Mesenchymal stem cell (in vitro differentiated cells and primary cell): ENCODE data around the gene CD34.

Source experiments
- DNase-seq: peaks from one replicate; pipeline ENCODE4 v3.0.0-alpha.2; 2013
- H2AFZ ChIP-seq: one replicate; pipeline ENCODE4 v1.6.1; 2013; ENCODE audit warnings: low read depth, mild to moderate bottlenecking, control low read depth, inconsistent platforms, low read length, moderate library complexity
- H2AK5ac ChIP-seq: 2 replicates; pipeline ENCODE4 v1.6.1; 2013; ENCODE audit warnings: low read length, moderate library complexity, mild to moderate bottlenecking, inconsistent platforms; ENCODE audit not compliant: severe bottlenecking
- H2BK120ac ChIP-seq: one replicate; pipeline ENCODE4 v1.6.1; 2013; ENCODE audit warnings: low read depth, mild to moderate bottlenecking, inconsistent platforms, low read length, moderate library complexity
- H2BK12ac ChIP-seq, 2 experiments: one replicate each; pipeline ENCODE4 v1.6.1; 2013; ENCODE audit warnings: inconsistent platforms in 2 of 2, low read length in 2 of 2, mild to moderate bottlenecking in 2 of 2, moderate library complexity in 2 of 2, control low read depth in 1 of 2
- H2BK15ac ChIP-seq: one replicate; pipeline ENCODE4 v1.6.1; 2013; ENCODE audit warnings: mild to moderate bottlenecking, low read depth, inconsistent platforms; ENCODE audit not compliant: poor library complexity, severe bottlenecking
- H2BK5ac ChIP-seq: 2 replicates; pipeline ENCODE4 v1.6.1; 2013; ENCODE audit warnings: low read depth, mild to moderate bottlenecking, low read length, control low read depth, inconsistent platforms; ENCODE audit not compliant: poor library complexity, severe bottlenecking
- H3K14ac ChIP-seq, 2 experiments: one replicate each; pipeline ENCODE4 v1.6.1; 2013; ENCODE audit warnings: inconsistent platforms in 2 of 2, low read length in 2 of 2, control low read depth in 1 of 2, mild to moderate bottlenecking in 1 of 2, moderate library complexity in 1 of 2
- H3K18ac ChIP-seq, 2 experiments: one replicate each; pipeline ENCODE4 v1.6.1; 2013; ENCODE audit warnings: inconsistent platforms in 2 of 2, low read length in 2 of 2, control low read depth in 1 of 2, low read depth in 1 of 2, mild to moderate bottlenecking in 1 of 2
- H3K23ac ChIP-seq, 2 experiments: one replicate each; pipeline ENCODE4 v1.6.1; 2013; ENCODE audit warnings: inconsistent platforms in 2 of 2, low read length in 2 of 2, mild to moderate bottlenecking in 2 of 2, moderate library complexity in 2 of 2, control low read depth in 1 of 2
- H3K27ac ChIP-seq: 2 replicates; pipeline ENCODE4 v1.5.1; 2013; ENCODE audit warnings: mild to moderate bottlenecking, moderate library complexity, low read length, control low read depth, inconsistent platforms; ENCODE audit not compliant: poor library complexity, severe bottlenecking
- H3K27me3 ChIP-seq, 2 experiments: 2 replicates each; pipeline versions ENCODE4 v1.6.1 to v1.7.0; 2013; ENCODE audit warnings: low read length in 2 of 2, mild to moderate bottlenecking in 2 of 2, moderate library complexity in 2 of 2, control low read depth in 1 of 2, inconsistent platforms in 1 of 2; ENCODE audit not compliant: control insufficient read depth in 1 of 2, insufficient read depth in 1 of 2
- H3K36me3 ChIP-seq, 2 experiments: 2 replicates each; pipeline versions ENCODE4 v1.6.1 to v1.7.0; 2013; ENCODE audit warnings: low read length in 2 of 2, control low read depth in 1 of 2, inconsistent platforms in 1 of 2, low read depth in 1 of 2, mild to moderate bottlenecking in 1 of 2; ENCODE audit not compliant: insufficient read depth in 2 of 2, control insufficient read depth in 1 of 2
- H3K4ac ChIP-seq, 2 experiments: one replicate each; pipeline ENCODE4 v1.6.1; 2013; ENCODE audit warnings: inconsistent platforms in 2 of 2, low read length in 2 of 2, mild to moderate bottlenecking in 2 of 2, moderate library complexity in 2 of 2, control low read depth in 1 of 2, low read depth in 1 of 2
- H3K4me1 ChIP-seq: 2 replicates; pipeline ENCODE4 v1.6.1; 2013; ENCODE audit warnings: low read depth, low read length, control low read depth; ENCODE audit not compliant: control insufficient read depth, insufficient read depth
- H3K4me2 ChIP-seq: 2 replicates; pipeline ENCODE4 v1.6.1; 2013; ENCODE audit warnings: low read length, mild to moderate bottlenecking, inconsistent platforms; ENCODE audit not compliant: poor library complexity, severe bottlenecking
- H3K4me3 ChIP-seq, 2 experiments: 2 replicates each; pipeline versions ENCODE4 v1.5.1 to v1.7.0; 2013; ENCODE audit warnings: low read length in 2 of 2, mild to moderate bottlenecking in 2 of 2, control low read depth in 1 of 2, low read depth in 1 of 2; ENCODE audit not compliant: insufficient read depth in 1 of 2
- H3K79me1 ChIP-seq: replicated peaks from 2 replicates; pipeline ENCODE4 v1.6.1; 2013; ENCODE audit warnings: mild to moderate bottlenecking, control low read depth, low read length, inconsistent platforms; ENCODE audit not compliant: poor library complexity, severe bottlenecking
- H3K9ac ChIP-seq: 2 replicates; pipeline ENCODE4 v1.7.0; 2013; ENCODE audit warnings: mild to moderate bottlenecking, low read length, moderate library complexity
- H3K9me3 ChIP-seq: 2 replicates; pipeline ENCODE4 v1.7.0; 2013; ENCODE audit warnings: mild to moderate bottlenecking, low read length; ENCODE audit not compliant: control insufficient read depth
- H4K8ac ChIP-seq: one replicate; pipeline ENCODE4 v1.6.1; 2013; ENCODE audit warnings: inconsistent platforms, mild to moderate bottlenecking, low read length, moderate library complexity
- H4K91ac ChIP-seq: one replicate; pipeline ENCODE4 v1.6.1; 2013; ENCODE audit warnings: mild to moderate bottlenecking, low read length, inconsistent platforms
- WGBS: methylation state at CpG from one replicate; pipeline ENCODE4 v1.1.7; 2013; ENCODE audit warnings: mixed read lengths; 5-methylcytosine and 5-hydroxymethylcytosine counted together

Gene CD34

DNA sequence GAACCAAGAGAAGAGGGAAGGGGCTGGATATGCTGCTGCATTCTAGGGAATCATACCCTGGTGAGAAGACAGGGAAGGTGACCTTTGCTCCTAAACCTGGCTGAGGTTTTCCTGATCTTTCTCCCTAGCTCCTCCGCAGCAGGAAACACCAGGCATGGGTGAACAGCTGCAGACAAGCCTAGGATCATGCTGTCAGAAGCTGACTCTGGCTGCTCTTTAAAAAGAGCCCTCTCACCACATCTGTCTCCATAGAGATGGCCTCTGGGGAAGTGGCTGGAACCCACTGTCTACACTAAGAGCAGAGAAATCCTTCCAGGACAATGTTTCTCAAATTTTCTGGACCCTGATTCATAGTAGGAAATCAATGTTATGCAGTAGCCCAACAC is 57.6 kb downstream of the CD34 start:
- Histone ChIP-seq H3K36me3 (no peaks in the 10 kb centered on the region), H3K79me1 (peaks cover 18% of the 10 kb centered on the region), H3K14ac (peak overlapping the region in 1 of 2 experiments; percentile 79), H2BK5ac (no peak overlapping the region), H2AFZ (no peak overlapping the region), H3K27ac (no peak overlapping the region), H3K9me3 (no peaks in the 10 kb centered on the region), H3K27me3 (no peaks in the 10 kb centered on the region), H2BK120ac (no peak overlapping the region), H3K4me2 (no peak overlapping the region), H3K4me1 (peaks cover 1% of the 10 kb centered on the region), H2BK12ac (peak overlapping the region in 1 of 2 experiments; percentile 58), H3K9ac (peak overlapping the region; percentile 24), H4K8ac (no peak overlapping the region), H3K4ac (no peak overlapping the region), H3K4me3 (no peak overlapping the region), H3K23ac (no peak overlapping the region), H2AK5ac (no peak overlapping the region), H4K91ac (no peak overlapping the region), H2BK15ac (no peak overlapping the region), H3K18ac (no peak overlapping the region)
- WGBS = 47% methylated on average over 1 of the region's 1 CpG
- no peak for DNase-seq

DNA sequence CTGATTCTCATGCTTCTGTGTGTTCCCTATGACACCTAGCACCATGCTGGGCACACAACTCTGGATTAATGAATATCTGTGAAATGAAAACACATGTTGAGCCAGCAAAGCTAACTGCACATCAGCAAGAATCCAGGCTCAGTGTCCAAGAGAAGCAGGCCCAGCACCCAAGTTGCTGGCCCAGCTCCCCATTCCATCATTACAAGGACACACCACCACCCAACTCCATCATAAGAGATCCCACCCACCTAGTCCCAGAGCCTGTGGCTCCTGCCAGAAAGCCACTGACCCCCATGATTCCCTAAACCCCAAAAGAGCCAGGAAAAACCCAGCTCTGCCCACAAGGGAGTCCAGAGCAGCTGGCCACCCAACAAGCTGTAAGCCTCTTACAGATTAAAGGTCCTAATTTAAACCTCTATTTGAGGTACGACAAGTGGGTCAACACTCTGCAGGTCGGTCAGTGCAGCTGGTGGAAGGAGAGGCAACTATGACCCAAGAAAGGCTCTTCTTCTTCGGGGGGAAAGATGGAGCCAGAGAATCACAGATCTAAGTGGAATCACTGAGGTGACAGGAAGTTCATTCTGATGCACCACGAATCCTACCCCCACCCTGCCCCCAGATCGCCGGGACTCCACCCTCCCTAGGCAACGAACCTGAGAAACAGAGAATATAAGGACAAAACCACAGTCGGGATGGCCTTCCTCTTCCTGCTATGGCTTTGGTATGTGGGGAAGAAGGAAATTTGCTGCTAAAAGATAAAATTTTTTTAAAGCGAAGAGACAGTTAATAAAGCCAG is 58.2 kb downstream of the CD34 start:
- Histone ChIP-seq H2AFZ (no peak overlapping the region), H3K9me3 (no peaks in the 10 kb centered on the region), H3K14ac (no peak overlapping the region), H4K91ac (no peak overlapping the region), H2BK5ac (no peak overlapping the region), H2BK12ac (no peak overlapping the region), H3K36me3 (no peaks in the 10 kb centered on the region), H3K27ac (no peak overlapping the region), H3K4me2 (no peak overlapping the region), H2BK15ac (no peak overlapping the region), H3K27me3 (no peaks in the 10 kb centered on the region), H3K18ac (no peak overlapping the region), H3K4me1 (peaks cover 5% of the 10 kb centered on the region), H3K79me1 (peaks cover 20% of the 10 kb centered on the region), H3K9ac (peak overlapping the region; percentile 24), H2BK120ac (no peak overlapping the region), H2AK5ac (no peak overlapping the region), H3K4me3 (no peak overlapping the region), H3K23ac (no peak overlapping the region), H3K4ac (no peak overlapping the region), H4K8ac (no peak overlapping the region)
- 89% methylated on average over 9 of the region's 9 CpGs for WGBS
- no peak for DNase-seq

DNA sequence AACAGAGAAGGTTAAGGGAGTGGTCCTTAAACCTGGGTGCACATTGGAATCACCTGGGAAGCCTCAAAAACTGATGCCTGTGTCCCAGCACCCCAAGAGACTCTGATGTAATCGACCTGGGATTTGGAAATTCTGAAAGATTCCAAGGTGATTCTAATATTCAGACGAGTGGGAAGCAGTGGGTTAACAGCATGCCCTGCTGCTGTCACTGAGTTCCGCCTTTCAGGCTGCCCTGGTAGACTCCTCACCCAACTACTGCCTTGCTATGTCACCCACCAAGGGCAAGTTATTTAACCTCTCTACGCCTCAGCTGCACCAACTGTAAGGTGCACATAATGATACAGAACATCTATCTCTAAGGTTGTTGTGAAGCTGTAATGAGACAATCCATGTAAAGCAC is 59.2 kb downstream of the CD34 start:
- H4K8ac ChIP-seq = no peak overlapping the region
- H2AK5ac ChIP-seq = no peak overlapping the region
- H2BK120ac ChIP-seq = no peak overlapping the region
- H4K91ac ChIP-seq = no peak overlapping the region
- no peak overlapping the region for H2BK15ac ChIP-seq
- H2BK12ac ChIP-seq = peak overlapping the region in 1 of 2 experiments; percentile 6
- no peak overlapping the region for H3K14ac ChIP-seq
- no peaks in the 10 kb centered on the region for H3K9me3 ChIP-seq
- peaks cover 20% of the 10 kb centered on the region for H3K79me1 ChIP-seq
- no peak for DNase-seq
- H3K23ac ChIP-seq = no peak overlapping the region
- 81% methylated on average over 3 of the region's 4 CpGs for WGBS
- H3K27ac ChIP-seq = no peak overlapping the region
- peaks cover 5% of the 10 kb centered on the region for H3K4me1 ChIP-seq
- H3K27me3 ChIP-seq = no peaks in the 10 kb centered on the region
- H3K4ac ChIP-seq = no peak overlapping the region
- no peak overlapping the region for H3K9ac ChIP-seq
- H3K4me3 ChIP-seq = no peak overlapping the region
- H3K18ac ChIP-seq = no peak overlapping the region
- no peaks in the 10 kb centered on the region for H3K36me3 ChIP-seq
- no peak overlapping the region for H2BK5ac ChIP-seq
- no peak overlapping the region for H2AFZ ChIP-seq
- no peak overlapping the region for H3K4me2 ChIP-seq

DNA sequence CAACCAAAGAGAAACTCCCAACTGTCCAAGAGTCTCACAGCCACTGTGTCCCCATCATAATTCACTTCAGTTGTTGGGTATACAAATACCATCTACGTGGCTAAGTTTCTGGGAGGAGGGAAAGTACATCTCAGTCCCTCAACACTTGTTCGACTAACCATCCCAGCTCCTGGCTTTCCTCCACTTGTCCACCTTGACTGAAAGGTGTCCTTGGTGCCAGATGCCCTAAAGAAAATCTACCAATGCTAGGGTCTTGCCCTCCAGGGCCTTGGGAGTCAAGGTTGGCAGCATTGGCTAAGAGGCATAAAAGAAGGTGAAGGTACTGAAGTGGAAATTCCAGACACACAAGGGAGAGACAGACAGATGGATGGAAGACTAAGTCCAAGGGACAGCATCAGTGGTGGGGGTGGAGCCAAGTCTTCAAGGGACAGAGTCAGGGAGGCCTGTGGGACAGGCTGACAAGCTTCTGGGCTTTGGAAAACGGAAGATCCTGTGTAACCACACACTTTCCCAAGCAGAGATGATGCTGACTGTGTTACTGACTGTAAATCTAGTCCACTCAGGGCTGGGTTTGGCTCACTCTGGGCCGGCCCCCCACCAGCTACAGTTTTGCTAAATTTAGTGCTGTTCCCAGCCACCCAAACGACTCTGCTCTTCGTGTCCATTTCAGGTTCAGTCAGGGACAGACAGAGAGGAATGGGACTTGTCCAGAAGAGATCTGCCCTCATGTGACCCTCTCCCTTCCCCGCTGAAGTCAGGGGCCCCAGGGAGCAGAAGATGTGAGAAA is 60.1 kb downstream of the CD34 start:
- H3K23ac ChIP-seq = no peak overlapping the region
- WGBS = 91% methylated on average over 5 of the region's 7 CpGs
- H3K79me1 ChIP-seq = peaks cover 19% of the 10 kb centered on the region
- no peak for DNase-seq
- no peak overlapping the region for H2BK15ac ChIP-seq
- no peak overlapping the region for H4K8ac ChIP-seq
- no peak overlapping the region for H3K4ac ChIP-seq
- peak overlapping the region in 1 of 2 experiments; percentile 10 for H2BK12ac ChIP-seq
- H3K27me3 ChIP-seq = no peaks in the 10 kb centered on the region
- no peaks in the 10 kb centered on the region for H3K36me3 ChIP-seq
- H3K4me3 ChIP-seq = no peak overlapping the region
- no peak overlapping the region for H2BK5ac ChIP-seq
- no peak overlapping the region for H3K27ac ChIP-seq
- H3K9ac ChIP-seq = no peak overlapping the region
- peak overlapping the region in 1 of 2 experiments; percentile 18 for H3K18ac ChIP-seq
- H2AK5ac ChIP-seq = no peak overlapping the region
- no peaks in the 10 kb centered on the region for H3K9me3 ChIP-seq
- H4K91ac ChIP-seq = no peak overlapping the region
- no peak overlapping the region for H3K4me2 ChIP-seq
- H2AFZ ChIP-seq = no peak overlapping the region
- no peak overlapping the region for H2BK120ac ChIP-seq
- peaks cover 5% of the 10 kb centered on the region for H3K4me1 ChIP-seq
- no peak overlapping the region for H3K14ac ChIP-seq
